DOHH2 (cell line): ENCODE data around the gene PRDM16.

Experiments used
- H3F3A ChIP-seq: fragments of 200-600 bp; sonication (generic), shearing (Covaris generic); 2 replicates; pipeline ENCODE4 v1.6.0; 2016; ENCODE audit warnings: antibody characterized with exemption, mild to moderate bottlenecking; ENCODE audit not compliant: control insufficient read depth, insufficient read depth
- H3K27ac ChIP-seq: fragments of 200-600 bp; sonication (generic); 2 replicates; pipeline ENCODE4 v1.5.1; 2014; ENCODE audit warnings: low read depth, mild to moderate bottlenecking, low read length, moderate library complexity
- H3K27me3 ChIP-seq: fragments of 200-600 bp; sonication (generic); 2 replicates; pipeline ENCODE4 v1.6.1; 2014; ENCODE audit warnings: mild to moderate bottlenecking, low read length, mixed read lengths; ENCODE audit not compliant: control insufficient read depth
- H3K36me3 ChIP-seq: fragments of 200-600 bp; sonication (generic); 2 replicates; pipeline ENCODE4 v1.6.1; 2014; ENCODE audit warnings: mild to moderate bottlenecking, low read length, moderate library complexity, mixed read lengths; ENCODE audit not compliant: control insufficient read depth
- H3K4me1 ChIP-seq: fragments of 200-600 bp; sonication (generic); 2 replicates; pipeline ENCODE4 v1.6.1; 2014; ENCODE audit warnings: mild to moderate bottlenecking, low read length, mixed read lengths; ENCODE audit not compliant: control insufficient read depth
- H3K4me2 ChIP-seq: fragments of 200-600 bp; sonication (generic); 2 replicates; pipeline ENCODE4 v1.6.0; 2014; ENCODE audit warnings: mild to moderate bottlenecking, low read length, moderate library complexity
- H3K4me3 ChIP-seq: fragments of 200-600 bp; sonication (generic); 2 replicates; pipeline ENCODE4 v1.5.1; 2014; ENCODE audit warnings: mild to moderate bottlenecking, low read length, mixed read lengths
- H3K79me2 ChIP-seq: fragments of 200-600 bp; sonication (generic); 2 replicates; pipeline ENCODE4 v1.6.1; 2014; ENCODE audit warnings: mild to moderate bottlenecking, low read length, mixed read lengths; ENCODE audit not compliant: control insufficient read depth
- H3K9me2 ChIP-seq: fragments of 200-600 bp; sonication (generic); replicated peaks from 2 replicates; pipeline ENCODE4 v1.6.1; 2014; ENCODE audit warnings: mild to moderate bottlenecking, low read length, mixed read lengths; ENCODE audit not compliant: control insufficient read depth
- H3K9me3 ChIP-seq: fragments of 200-600 bp; sonication (generic); 2 replicates; pipeline ENCODE4 v1.6.1; 2014; ENCODE audit warnings: antibody characterized with exemption, low read length, mixed read lengths; ENCODE audit not compliant: control insufficient read depth, insufficient read depth
- H4K20me1 ChIP-seq: fragments of 200-600 bp; sonication (generic); 2 replicates; pipeline ENCODE4 v1.6.0; 2014; ENCODE audit warnings: low read depth, mild to moderate bottlenecking, antibody characterized with exemption, low read length, moderate library complexity; ENCODE audit not compliant: control insufficient read depth, insufficient read depth
- EZH2phosphoT487 ChIP-seq: fragments of 200-600 bp; sonication (generic); IDR thresholded peaks from 2 replicates; pipeline ENCODE4 v1.6.1; 2017; ENCODE audit warnings: borderline replicate concordance, mild to moderate bottlenecking, antibody characterized with exemption, low read length, moderate library complexity, mixed read lengths
- TF ChIP-seq, protein P1 (sequence below): fragments of 200-600 bp; sonication (generic); IDR thresholded peaks from one replicate; pipeline ENCODE4 v1.5.1; 2014; ENCODE audit warnings: antibody characterized with exemption, mild to moderate bottlenecking, low read depth, low read length; ENCODE audit not compliant: poor library complexity, severe bottlenecking

The PRDM16 gene

DNA sequence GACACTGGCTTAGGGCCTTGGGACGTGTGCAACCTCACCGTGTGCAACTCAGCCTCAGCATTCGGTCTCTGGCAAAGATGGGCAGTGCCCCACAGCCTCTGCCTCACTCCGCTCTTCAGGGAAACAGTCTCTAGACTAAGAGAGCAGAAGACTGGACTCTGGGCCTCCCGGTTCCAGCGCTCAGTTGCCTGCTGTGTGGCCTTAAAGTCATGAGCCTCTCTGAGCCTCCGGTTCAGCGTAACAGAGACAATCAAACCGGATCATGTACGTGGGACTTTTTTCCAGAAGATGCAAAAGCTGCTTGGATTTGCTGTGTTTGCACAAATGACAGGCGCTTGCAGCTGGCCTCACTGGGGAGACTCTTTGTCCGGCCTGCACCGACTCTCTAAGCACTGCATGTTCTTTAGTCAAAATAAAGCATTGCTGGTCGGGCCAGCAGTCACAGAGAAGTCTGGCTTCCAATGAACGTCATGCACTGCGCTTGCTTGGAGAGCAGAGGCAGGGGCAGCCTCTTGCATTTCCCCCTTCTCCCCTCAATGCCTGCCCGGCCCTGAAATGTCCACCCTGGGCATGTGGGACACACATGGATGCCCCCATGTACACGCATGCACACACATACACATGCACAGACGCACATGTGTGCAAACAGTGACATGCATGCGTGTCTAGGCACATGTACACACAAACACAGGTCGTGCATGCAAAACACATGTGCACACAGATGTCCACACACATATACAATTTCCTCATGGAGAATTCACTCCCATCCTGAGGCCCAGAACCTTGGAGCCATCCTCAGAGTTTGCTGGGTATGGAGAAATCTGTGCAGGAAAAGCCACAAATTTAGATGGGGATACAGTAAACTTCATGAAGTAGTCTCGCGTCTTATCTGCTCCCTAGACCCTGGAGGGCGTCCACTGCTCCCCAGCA, 152.4 kb downstream of the PRDM16 start:
- Histone ChIP-seq H3K4me3 (peak overlapping the region; percentile 54), H3K27me3 (no peaks in the 10 kb centered on the region), H3K79me2 (no peaks in the 10 kb centered on the region), H3K9me2 (no peaks in the 10 kb centered on the region), H3K4me2 (peak overlapping the region; percentile 72), H3K27ac (peak overlapping the region; percentile 36; the same call in 1 of the 2 replicates), H3F3A (no peaks in the 10 kb centered on the region), H3K9me3 (no peaks in the 10 kb centered on the region), H3K36me3 (no peaks in the 10 kb centered on the region), H3K4me1 (peaks cover 23% of the 10 kb centered on the region), H4K20me1 (no peaks in the 10 kb centered on the region)
- no peak for TF ChIP-seq EZH2phosphoT487
- TF ChIP-seq, protein P1, sequence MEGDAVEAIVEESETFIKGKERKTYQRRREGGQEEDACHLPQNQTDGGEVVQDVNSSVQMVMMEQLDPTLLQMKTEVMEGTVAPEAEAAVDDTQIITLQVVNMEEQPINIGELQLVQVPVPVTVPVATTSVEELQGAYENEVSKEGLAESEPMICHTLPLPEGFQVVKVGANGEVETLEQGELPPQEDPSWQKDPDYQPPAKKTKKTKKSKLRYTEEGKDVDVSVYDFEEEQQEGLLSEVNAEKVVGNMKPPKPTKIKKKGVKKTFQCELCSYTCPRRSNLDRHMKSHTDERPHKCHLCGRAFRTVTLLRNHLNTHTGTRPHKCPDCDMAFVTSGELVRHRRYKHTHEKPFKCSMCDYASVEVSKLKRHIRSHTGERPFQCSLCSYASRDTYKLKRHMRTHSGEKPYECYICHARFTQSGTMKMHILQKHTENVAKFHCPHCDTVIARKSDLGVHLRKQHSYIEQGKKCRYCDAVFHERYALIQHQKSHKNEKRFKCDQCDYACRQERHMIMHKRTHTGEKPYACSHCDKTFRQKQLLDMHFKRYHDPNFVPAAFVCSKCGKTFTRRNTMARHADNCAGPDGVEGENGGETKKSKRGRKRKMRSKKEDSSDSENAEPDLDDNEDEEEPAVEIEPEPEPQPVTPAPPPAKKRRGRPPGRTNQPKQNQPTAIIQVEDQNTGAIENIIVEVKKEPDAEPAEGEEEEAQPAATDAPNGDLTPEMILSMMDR, result no peak

DNA sequence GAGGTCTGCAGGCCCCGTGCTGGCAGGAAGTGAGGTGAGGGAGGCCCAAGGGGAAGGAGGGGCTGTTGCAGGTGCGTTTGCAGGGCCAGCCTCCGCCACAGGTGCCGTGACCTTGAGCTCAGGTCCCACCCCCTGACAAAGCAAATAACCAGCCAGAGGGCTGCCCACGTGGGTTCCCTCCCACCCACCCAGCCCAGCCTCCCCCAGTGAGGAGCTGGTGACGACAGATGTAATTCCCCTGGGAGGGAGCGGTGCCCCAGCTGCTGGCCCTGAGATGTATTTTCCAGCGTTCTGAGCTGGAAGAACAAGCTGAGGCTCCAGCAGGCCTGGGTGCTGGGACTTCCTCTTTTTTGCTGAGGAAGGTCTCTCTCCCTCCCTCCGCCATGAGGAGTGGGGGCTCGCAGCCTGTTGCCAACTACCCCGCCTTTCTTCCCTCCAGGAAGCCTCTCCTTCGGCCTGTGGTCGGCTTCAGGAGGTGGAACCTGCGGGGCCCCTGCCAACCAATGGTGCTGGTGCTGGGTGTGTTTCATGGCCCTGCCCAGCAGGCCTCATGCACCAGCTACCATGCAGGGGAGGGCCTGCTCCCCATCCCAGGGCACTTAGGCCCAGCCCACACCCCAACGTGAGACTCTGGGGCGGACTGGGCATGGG, 153.2 kb downstream of the PRDM16 start:
- peak overlapping the region; percentile 72 for H3K4me2 ChIP-seq
- H4K20me1 ChIP-seq, result no peaks in the 10 kb centered on the region
- H3K9me3 ChIP-seq, result no peaks in the 10 kb centered on the region
- peaks cover 23% of the 10 kb centered on the region for H3K4me1 ChIP-seq
- TF ChIP-seq, protein P1, result no peak
- no peak for TF ChIP-seq EZH2phosphoT487
- H3K27me3 ChIP-seq, result no peaks in the 10 kb centered on the region
- peak overlapping the region; percentile 28; the same call in 1 of the 2 replicates for H3K27ac ChIP-seq
- no peaks in the 10 kb centered on the region for H3K9me2 ChIP-seq
- H3K79me2 ChIP-seq, result no peaks in the 10 kb centered on the region
- H3F3A ChIP-seq, result no peaks in the 10 kb centered on the region
- H3K36me3 ChIP-seq, result no peaks in the 10 kb centered on the region
- H3K4me3 ChIP-seq, result peak overlapping the region; percentile 54

DNA sequence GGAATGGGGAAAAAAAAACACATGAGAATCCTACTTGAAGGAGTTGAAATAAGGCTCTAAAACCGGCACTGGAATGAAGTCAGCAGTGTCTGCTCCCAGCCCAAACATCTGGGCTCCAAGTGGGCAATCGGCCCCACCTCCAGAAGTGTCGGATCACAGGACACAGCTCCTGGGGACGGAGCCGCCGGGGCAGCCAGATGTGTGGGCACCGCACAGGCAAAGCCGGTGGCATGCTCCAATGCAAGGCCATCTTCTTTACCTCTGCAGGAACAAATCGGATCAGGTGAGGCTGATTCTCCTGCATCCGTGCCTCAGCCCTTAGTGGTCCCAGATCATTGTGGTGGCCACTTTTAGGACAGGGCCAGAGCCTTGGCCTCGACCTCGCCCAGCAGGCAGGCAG, 156.7 kb downstream of the PRDM16 start:
- H3F3A ChIP-seq, result no peaks in the 10 kb centered on the region
- H4K20me1 ChIP-seq, result no peaks in the 10 kb centered on the region
- H3K36me3 ChIP-seq, result no peaks in the 10 kb centered on the region
- no peaks in the 10 kb centered on the region for H3K79me2 ChIP-seq
- H3K9me2 ChIP-seq, result no peaks in the 10 kb centered on the region
- H3K4me1 ChIP-seq, result peaks cover 20% of the 10 kb centered on the region
- H3K4me2 ChIP-seq, result no peak overlapping the region
- H3K9me3 ChIP-seq, result no peaks in the 10 kb centered on the region
- TF ChIP-seq, protein P1, result no peak
- H3K27me3 ChIP-seq, result no peaks in the 10 kb centered on the region
- no peak overlapping the region for H3K4me3 ChIP-seq
- no peak overlapping the region for H3K27ac ChIP-seq
